RWPE2 (cell line): Measurements from ENCODE around the gene GRIN1.

Experiments used
- ATAC-seq: fragments of 200-7000 bp; cut with Tn5 transposase; 3 replicates; pipeline ENCODE4 v1.9.1; 2021; ENCODE audit warnings: low read depth
- DNase-seq: peaks from one replicate; pipeline ENCODE4 v3.0.0-alpha.2; 2020; ENCODE audit warnings: low spot score
- H3K27ac ChIP-seq: fragments of 450-650 bp; 2 replicates; pipeline ENCODE4 v1.5.1; 2017; ENCODE audit warnings: mild to moderate bottlenecking; ENCODE audit not compliant: poor library complexity, severe bottlenecking
- H3K27me3 ChIP-seq: fragments of 250-450 bp; sonication (Bioruptor Pico); 2 replicates; pipeline ENCODE4 v1.5.1; 2021; ENCODE audit warnings: mild to moderate bottlenecking, moderate library complexity; ENCODE audit not compliant: insufficient read depth, poor library complexity, severe bottlenecking
- H3K36me3 ChIP-seq: fragments of 250-450 bp; sonication (Bioruptor Pico); 2 replicates; pipeline ENCODE4 v1.5.1; 2020; ENCODE audit warnings: low read depth, mild to moderate bottlenecking, moderate library complexity
- H3K4me1 ChIP-seq: fragments of 250-450 bp; sonication (Bioruptor Pico); 2 replicates; pipeline ENCODE4 v1.5.1; 2021; ENCODE audit warnings: mild to moderate bottlenecking, moderate library complexity; ENCODE audit not compliant: insufficient read depth, poor library complexity, severe bottlenecking
- H3K4me3 ChIP-seq: fragments of 250-450 bp; sonication (Bioruptor Pico); 2 replicates; pipeline ENCODE4 v1.5.1; 2021; ENCODE audit warnings: mild to moderate bottlenecking, moderate library complexity; ENCODE audit not compliant: severe bottlenecking
- H3K9me3 ChIP-seq: fragments of 250-450 bp; sonication (Bioruptor Pico); 2 replicates; pipeline ENCODE4 v1.5.1; 2021; ENCODE audit warnings: mild to moderate bottlenecking, moderate library complexity; ENCODE audit not compliant: severe bottlenecking
- TF ChIP-seq, protein P1 (sequence below): fragments of 450-650 bp; IDR thresholded peaks from one replicate; pipeline ENCODE4 v1.5.1; 2017; ENCODE audit warnings: mild to moderate bottlenecking, moderate library complexity; ENCODE audit not compliant: poor library complexity, severe bottlenecking

Gene GRIN1

DNA sequence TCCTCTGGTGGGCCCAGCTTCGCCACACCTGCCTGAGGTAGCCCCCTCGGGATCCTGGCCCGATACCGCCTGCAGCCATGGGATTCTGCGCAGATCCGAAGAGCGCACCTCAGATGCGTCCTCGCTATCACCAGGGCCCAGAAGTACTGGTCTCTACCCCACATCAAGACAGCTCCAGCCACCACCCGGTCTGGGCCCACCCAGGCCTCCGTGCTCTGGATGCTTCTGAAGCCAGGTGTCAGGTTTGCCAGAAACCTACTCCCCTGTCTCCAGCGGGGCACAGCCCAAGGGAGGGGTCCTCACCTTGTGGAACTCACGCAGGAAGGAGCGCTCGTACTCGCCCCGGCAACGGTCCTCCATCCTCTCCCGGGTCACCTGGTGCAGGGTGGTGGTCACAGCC lies 47.0 kb downstream of the GRIN1 start:
- peaks cover 31% of the 10 kb centered on the region for H3K36me3 ChIP-seq
- no peak for DNase-seq
- H3K27ac ChIP-seq, result no peak overlapping the region
- no peak overlapping the region for H3K4me3 ChIP-seq
- no peaks in the 10 kb centered on the region for H3K9me3 ChIP-seq
- H3K27me3 ChIP-seq, result no peaks in the 10 kb centered on the region
- H3K4me1 ChIP-seq, result peaks cover 5% of the 10 kb centered on the region
- ATAC-seq, result no peak
- TF ChIP-seq, protein P1, sequence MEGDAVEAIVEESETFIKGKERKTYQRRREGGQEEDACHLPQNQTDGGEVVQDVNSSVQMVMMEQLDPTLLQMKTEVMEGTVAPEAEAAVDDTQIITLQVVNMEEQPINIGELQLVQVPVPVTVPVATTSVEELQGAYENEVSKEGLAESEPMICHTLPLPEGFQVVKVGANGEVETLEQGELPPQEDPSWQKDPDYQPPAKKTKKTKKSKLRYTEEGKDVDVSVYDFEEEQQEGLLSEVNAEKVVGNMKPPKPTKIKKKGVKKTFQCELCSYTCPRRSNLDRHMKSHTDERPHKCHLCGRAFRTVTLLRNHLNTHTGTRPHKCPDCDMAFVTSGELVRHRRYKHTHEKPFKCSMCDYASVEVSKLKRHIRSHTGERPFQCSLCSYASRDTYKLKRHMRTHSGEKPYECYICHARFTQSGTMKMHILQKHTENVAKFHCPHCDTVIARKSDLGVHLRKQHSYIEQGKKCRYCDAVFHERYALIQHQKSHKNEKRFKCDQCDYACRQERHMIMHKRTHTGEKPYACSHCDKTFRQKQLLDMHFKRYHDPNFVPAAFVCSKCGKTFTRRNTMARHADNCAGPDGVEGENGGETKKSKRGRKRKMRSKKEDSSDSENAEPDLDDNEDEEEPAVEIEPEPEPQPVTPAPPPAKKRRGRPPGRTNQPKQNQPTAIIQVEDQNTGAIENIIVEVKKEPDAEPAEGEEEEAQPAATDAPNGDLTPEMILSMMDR, result no peak

DNA sequence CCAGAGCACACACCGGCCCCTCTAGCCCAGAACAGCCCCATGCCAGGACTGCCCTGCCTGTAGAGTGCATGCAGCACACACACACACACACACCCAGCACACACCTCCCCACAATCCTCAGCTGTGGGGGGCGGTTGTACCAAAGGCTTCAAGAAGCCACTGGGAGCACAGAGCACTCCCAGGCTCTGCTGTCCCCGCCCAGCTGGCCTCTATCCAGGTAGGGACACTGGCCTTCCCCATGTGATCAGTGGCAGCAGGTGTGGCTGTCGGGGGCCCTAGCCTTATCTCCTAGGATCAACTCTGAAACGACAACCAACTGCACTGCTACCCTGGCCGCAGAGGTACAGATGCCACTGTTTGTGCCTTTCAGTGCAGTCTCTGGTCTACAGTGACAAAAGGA lies 47.4 kb downstream of the GRIN1 start:
- ATAC-seq, result no peak
- DNase-seq, result no peak
- TF ChIP-seq, protein P1, result no peak
- no peaks in the 10 kb centered on the region for H3K27me3 ChIP-seq
- peaks cover 34% of the 10 kb centered on the region for H3K36me3 ChIP-seq
- no peak overlapping the region for H3K27ac ChIP-seq
- H3K9me3 ChIP-seq, result no peaks in the 10 kb centered on the region
- H3K4me3 ChIP-seq, result no peak overlapping the region
- peaks cover 5% of the 10 kb centered on the region for H3K4me1 ChIP-seq

DNA sequence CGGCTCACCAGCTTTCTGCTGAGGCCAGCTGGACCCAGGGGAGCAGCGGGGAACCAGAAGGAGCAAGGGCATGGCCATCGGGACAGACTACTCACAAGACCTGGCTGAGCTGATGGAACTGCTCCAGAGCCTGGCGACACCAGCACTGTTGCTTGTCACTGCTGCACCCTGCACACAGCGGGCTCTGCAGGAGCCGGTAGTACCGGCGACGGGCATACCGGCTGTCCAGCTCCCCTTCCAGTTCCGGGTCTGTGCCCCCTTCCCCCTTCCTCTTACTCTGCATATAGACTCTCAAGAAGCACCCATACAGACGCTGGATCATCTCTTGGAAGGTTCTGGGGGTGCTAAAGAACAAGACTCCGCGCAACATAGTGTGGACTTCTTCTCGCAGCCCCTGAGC lies 48.4 kb downstream of the GRIN1 start:
- no peaks in the 10 kb centered on the region for H3K27me3 ChIP-seq
- H3K27ac ChIP-seq, result no peak overlapping the region
- no peak for DNase-seq
- no peaks in the 10 kb centered on the region for H3K9me3 ChIP-seq
- peak overlapping the region; percentile 52 for H3K4me3 ChIP-seq
- H3K4me1 ChIP-seq, result peaks cover 5% of the 10 kb centered on the region
- TF ChIP-seq, protein P1, result no peak
- peaks cover 29% of the 10 kb centered on the region for H3K36me3 ChIP-seq
- ATAC-seq, result no peak

DNA sequence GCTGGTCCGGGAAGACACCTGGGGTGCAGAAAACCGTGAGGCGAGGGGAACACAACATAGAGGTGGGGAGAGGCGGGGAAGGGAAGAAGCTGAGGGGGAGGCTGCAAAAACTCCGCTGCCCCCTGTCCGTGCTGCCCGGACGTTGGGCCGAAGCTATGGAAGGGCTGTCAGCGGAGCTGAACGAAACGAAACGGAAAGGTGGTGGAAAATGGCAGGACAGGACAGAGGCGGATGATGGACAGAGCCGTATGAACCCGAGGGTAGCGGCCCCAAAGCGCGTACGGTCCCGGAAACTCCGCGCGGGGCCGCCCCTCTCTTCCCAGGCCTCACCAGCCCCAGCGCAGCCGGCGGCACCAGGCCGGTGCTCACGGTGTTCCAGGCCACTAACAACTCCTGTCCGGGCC lies 49.1 kb downstream of the GRIN1 start:
- DNase-seq, result no peak
- peak overlapping the region; percentile 52 for H3K4me3 ChIP-seq
- peak overlapping the region; percentile 73 for H3K27ac ChIP-seq
- no peaks in the 10 kb centered on the region for H3K27me3 ChIP-seq
- peak; percentile 5 for ATAC-seq
- H3K9me3 ChIP-seq, result no peaks in the 10 kb centered on the region
- TF ChIP-seq, protein P1, result no peak
- H3K4me1 ChIP-seq, result peaks cover 5% of the 10 kb centered on the region
- peaks cover 23% of the 10 kb centered on the region for H3K36me3 ChIP-seq

- H3K27ac ChIP-seq, result peak within 1 kb of the TSS; percentile 73
- no peaks in the 10 kb centered on the region for H3K9me3 ChIP-seq
- H3K27me3 ChIP-seq, result no peaks in the 10 kb centered on the region
- ATAC-seq (peak; percentile 74), DNase-seq (peak; percentile 88)
- peak within 1 kb of the TSS; percentile 52 for H3K4me3 ChIP-seq
- TF ChIP-seq, protein P1, result peak; percentile 72
- H3K4me1 ChIP-seq, result peaks cover 5% of the 10 kb centered on the region
- H3K36me3 ChIP-seq, result peaks cover 20% of the 10 kb centered on the region
Observed at GRCh38 chr9:137188490-137189296, 49.7 kb downstream of the GRIN1 start, which contains the start of the genes ANAPC2 and SSNA1. Gene ANAPC2 (minus strand): TSS chr9:137188560. CDS start chr9:137188532, 28 bp downstream. Gene SSNA1 (plus strand): TSS chr9:137188676. CDS start chr9:137188727, 51 bp downstream.
